H9 (cell line): ENCODE results near the gene ROCK2. TPM values are rescaled to one million over a fixed set of nuclear protein-coding genes. Genes with fewer than 3 reads are reported as not detected.

Experiments
- DNase-seq: peaks from one replicate; pipeline ENCODE4 v3.0.0-alpha.2; 2017
- H2AFZ ChIP-seq: one replicate; pipeline ENCODE4 v1.6.1; 2013; ENCODE audit warnings: mild to moderate bottlenecking, low read length, control low read depth, moderate library complexity
- H2AK5ac ChIP-seq: 2 replicates; pipeline ENCODE4 v1.6.1; 2013; ENCODE audit warnings: low read length, control low read depth, mixed read lengths; ENCODE audit not compliant: insufficient read length
- H2BK120ac ChIP-seq: one replicate; pipeline ENCODE4 v1.6.1; 2013; ENCODE audit warnings: low read depth, mild to moderate bottlenecking, low read length, control low read depth, inconsistent platforms; ENCODE audit not compliant: poor library complexity, severe bottlenecking
- H2BK12ac ChIP-seq: 2 replicates; pipeline ENCODE4 v1.6.1; 2013; ENCODE audit warnings: low read length, control low read depth, mixed read lengths, low read depth; ENCODE audit not compliant: insufficient read length
- H2BK15ac ChIP-seq: 2 replicates; pipeline ENCODE4 v1.6.1; 2013; ENCODE audit warnings: low read depth, low read length, control low read depth
- H2BK20ac ChIP-seq: one replicate; pipeline ENCODE4 v1.6.1; 2013; ENCODE audit warnings: low read depth, mild to moderate bottlenecking, low read length, control low read depth, inconsistent platforms; ENCODE audit not compliant: poor library complexity, severe bottlenecking
- H2BK5ac ChIP-seq: 2 replicates; pipeline ENCODE4 v1.6.1; 2013; ENCODE audit warnings: low read length, control low read depth, mixed read lengths; ENCODE audit not compliant: insufficient read length
- H3K14ac ChIP-seq: 2 replicates; pipeline ENCODE4 v1.6.1; 2013; ENCODE audit warnings: low read length, control low read depth; ENCODE audit not compliant: insufficient read depth
- H3K18ac ChIP-seq: 2 replicates; pipeline ENCODE4 v1.6.1; 2013; ENCODE audit warnings: low read depth, mild to moderate bottlenecking, mixed read lengths, low read length, control low read depth; ENCODE audit not compliant: insufficient read length
- H3K23ac ChIP-seq: 2 replicates; pipeline ENCODE4 v1.6.1; 2013; ENCODE audit warnings: low read length, control low read depth, mixed read lengths, low read depth; ENCODE audit not compliant: insufficient read length
- H3K23me2 ChIP-seq: 2 replicates; pipeline ENCODE4 v1.6.1; 2013; ENCODE audit warnings: low read depth, mild to moderate bottlenecking, mixed read lengths, low read length, control low read depth; ENCODE audit not compliant: insufficient read length, poor library complexity, severe bottlenecking
- H3K27ac ChIP-seq: 2 replicates; pipeline ENCODE4 v1.5.1; 2013; ENCODE audit warnings: low read length, control low read depth, mixed read lengths, low read depth; ENCODE audit not compliant: insufficient read length
- H3K27me3 ChIP-seq: 2 replicates; pipeline ENCODE4 v1.6.1; 2013; ENCODE audit warnings: low read length, control low read depth, inconsistent platforms; ENCODE audit not compliant: insufficient read depth
- H3K4ac ChIP-seq: 2 replicates; pipeline ENCODE4 v1.6.1; 2013; ENCODE audit warnings: low read depth, mild to moderate bottlenecking, control low read depth, inconsistent platforms, low read length, moderate library complexity
- H3K4me1 ChIP-seq: 2 replicates; pipeline ENCODE4 v1.6.1; 2013; ENCODE audit warnings: low read length, control low read depth, inconsistent platforms; ENCODE audit not compliant: insufficient read depth
- H3K4me2 ChIP-seq: 2 replicates; pipeline ENCODE4 v1.6.1; 2013; ENCODE audit warnings: low read length, control low read depth, mixed read lengths; ENCODE audit not compliant: insufficient read length, insufficient read depth
- H3K56ac ChIP-seq: 2 replicates; pipeline ENCODE4 v1.6.1; 2013; ENCODE audit warnings: low read depth, mild to moderate bottlenecking, mixed read lengths, low read length, control low read depth; ENCODE audit not compliant: insufficient read length
- H3K79me1 ChIP-seq: 2 replicates; pipeline ENCODE4 v1.6.1; 2013; ENCODE audit warnings: low read depth, mild to moderate bottlenecking, moderate library complexity, low read length, control low read depth, inconsistent platforms; ENCODE audit not compliant: insufficient read depth, poor library complexity, severe bottlenecking
- H3K79me2 ChIP-seq: 2 replicates; pipeline ENCODE4 v1.6.1; 2013; ENCODE audit warnings: low read length, control low read depth, inconsistent platforms; ENCODE audit not compliant: insufficient read depth
- H3K9ac ChIP-seq: 2 replicates; pipeline ENCODE4 v1.6.1; 2013; ENCODE audit warnings: low read length, control low read depth, mixed read lengths; ENCODE audit not compliant: insufficient read length; ENCODE audit errors: extremely low read depth
- H3K9me3 ChIP-seq: one replicate; pipeline ENCODE4 v1.6.1; 2013; ENCODE audit warnings: low read depth, low read length, inconsistent platforms; ENCODE audit not compliant: control insufficient read depth
- H3T11ph ChIP-seq: one replicate; pipeline ENCODE4 v1.6.1; 2013; ENCODE audit warnings: mild to moderate bottlenecking, low read length, control low read depth, inconsistent platforms
- H4K20me1 ChIP-seq: one replicate; pipeline ENCODE4 v1.6.1; 2013; ENCODE audit not compliant: control insufficient read depth, insufficient read length, insufficient read depth
- H4K5ac ChIP-seq: 2 replicates; pipeline ENCODE4 v1.6.1; 2013; ENCODE audit warnings: low read depth, mild to moderate bottlenecking, mixed read lengths, low read length, control low read depth; ENCODE audit not compliant: insufficient read length
- H4K8ac ChIP-seq: replicated peaks from 2 replicates; pipeline ENCODE4 v1.6.1; 2013; ENCODE audit warnings: low read length, control low read depth, mixed read lengths, low read depth; ENCODE audit not compliant: insufficient read length
- H4K91ac ChIP-seq: 2 replicates; pipeline ENCODE4 v1.6.1; 2013; ENCODE audit warnings: low read depth, mild to moderate bottlenecking, moderate library complexity, mixed read lengths, low read length, control low read depth; ENCODE audit not compliant: insufficient read length
- H3K27ac Mint-ChIP-seq, 3 experiments: 2 replicates in 2 of 3; 3 replicates in 1 of 3; pipeline ENCODE4 v1.8.0; 2020 to 2021; ENCODE audit warnings: mixed read lengths in 3 of 3, mild to moderate bottlenecking in 1 of 3, moderate library complexity in 1 of 3
- H3K27me3 Mint-ChIP-seq: 2 replicates; pipeline ENCODE4 v1.8.0; 2021; ENCODE audit warnings: low read depth, mild to moderate bottlenecking, moderate library complexity, mixed read lengths
- H3K36me3 Mint-ChIP-seq, 3 experiments: 2 replicates in 2 of 3; 3 replicates in 1 of 3; pipeline ENCODE4 v1.8.0; 2020 to 2021; ENCODE audit warnings: low read depth in 3 of 3, mixed read lengths in 3 of 3; ENCODE audit not compliant: insufficient read depth in 1 of 3
- H3K4me1 Mint-ChIP-seq, 2 experiments: 2 replicates each; pipeline ENCODE4 v1.8.0; 2020; ENCODE audit warnings: mixed read lengths in 2 of 2
- H3K4me3 Mint-ChIP-seq, 2 experiments: 2 replicates in 1 of 2; 3 replicates in 1 of 2; pipeline ENCODE4 v1.8.0; 2020 to 2021; ENCODE audit warnings: mild to moderate bottlenecking in 2 of 2, mixed read lengths in 2 of 2, moderate library complexity in 1 of 2
- H3K9me3 Mint-ChIP-seq, 2 experiments: 2 replicates in 1 of 2; 3 replicates in 1 of 2; pipeline ENCODE4 v1.8.0; 2020; ENCODE audit warnings: mild to moderate bottlenecking in 2 of 2, mixed read lengths in 2 of 2, moderate library complexity in 1 of 2
- WGBS: extraction: QIAGEN DNeasy Blood & Tissue Kit; methylation state at CpG from one replicate; pipeline ENCODE4 v1.1.7; 2013; ENCODE audit warnings: missing lambda C conversion rate, low lambda C conversion rate, mixed read lengths; ENCODE audit not compliant: insufficient read length; ENCODE audit errors: extremely low coverage; 5-methylcytosine and 5-hydroxymethylcytosine counted together
- total RNA-seq: library from RNA; stranded (reverse); gene quantifications from 2 replicates; pipeline ENCODE4 v1.2.1, GENCODE V29; 2021
- TF ChIP-seq, protein P1 (sequence below): fragments of 200-600 bp; sonication (generic); conservative IDR thresholded peaks from 3 replicates; pipeline ENCODE4 v1.8.0; 2021; ENCODE audit warnings: antibody characterized with exemption, mild to moderate bottlenecking

The ROCK2 gene
- total RNA-seq, 1 experiment from 2014 or later, result 33.2 TPM

DNA sequence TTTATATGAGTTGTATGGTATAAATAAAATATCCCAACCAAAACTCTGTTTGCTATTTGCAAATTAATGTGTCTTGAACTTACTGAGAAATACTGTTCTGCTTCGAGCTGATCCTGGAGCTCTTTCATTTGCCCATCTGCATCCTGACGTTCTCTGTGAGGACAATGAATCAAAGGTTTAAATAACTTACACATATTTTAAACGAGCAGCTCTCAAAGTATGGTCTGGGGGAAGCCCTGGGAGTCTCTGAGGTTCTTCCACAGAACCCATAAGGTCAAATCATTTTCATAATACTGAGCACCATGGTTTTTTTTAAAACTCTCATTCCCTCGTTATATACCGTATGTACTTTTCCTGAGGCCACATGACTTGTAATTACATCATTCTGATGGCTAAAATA lies 142.5 kb downstream of the ROCK2 start:
- Histone ChIP-seq H3K4ac (no peak overlapping the region), H3K23me2 (no peaks in the 10 kb centered on the region), H3K27me3 (no peaks in the 10 kb centered on the region), H3K27ac (no peak overlapping the region), H3K4me1 (no peaks in the 10 kb centered on the region), H3K9me3 (no peaks in the 10 kb centered on the region), H3K23ac (no peak overlapping the region), H2BK12ac (no peak overlapping the region), H4K8ac (no peak overlapping the region), H4K20me1 (no peaks in the 10 kb centered on the region), H2AK5ac (no peak overlapping the region), H4K5ac (no peak overlapping the region), H3K9ac (no peak overlapping the region), H3K4me2 (no peak overlapping the region), H2BK15ac (no peak overlapping the region), H2BK120ac (no peak overlapping the region), H2BK20ac (no peak overlapping the region), H2AFZ (no peak overlapping the region), H3K79me2 (no peaks in the 10 kb centered on the region), H4K91ac (no peak overlapping the region), H3K79me1 (no peaks in the 10 kb centered on the region), H3K18ac (no peak overlapping the region), H3K14ac (no peak overlapping the region), H3K56ac (no peak overlapping the region), H2BK5ac (no peak overlapping the region), H3T11ph (no peak overlapping the region)
- DNase-seq, result no peak
- Mint-ChIP-seq H3K36me3 (peaks cover 4 to 35% (median 20%) of the 10 kb centered on the region in 3 experiments; a peak in 5 of 7 replicates), H3K9me3 (no peaks in the 10 kb centered on the region), H3K4me3 (no peak overlapping the region), H3K27me3 (no peaks in the 10 kb centered on the region), H3K4me1 (no peaks in the 10 kb centered on the region), H3K27ac (no peak overlapping the region)
- TF ChIP-seq, protein P1, sequence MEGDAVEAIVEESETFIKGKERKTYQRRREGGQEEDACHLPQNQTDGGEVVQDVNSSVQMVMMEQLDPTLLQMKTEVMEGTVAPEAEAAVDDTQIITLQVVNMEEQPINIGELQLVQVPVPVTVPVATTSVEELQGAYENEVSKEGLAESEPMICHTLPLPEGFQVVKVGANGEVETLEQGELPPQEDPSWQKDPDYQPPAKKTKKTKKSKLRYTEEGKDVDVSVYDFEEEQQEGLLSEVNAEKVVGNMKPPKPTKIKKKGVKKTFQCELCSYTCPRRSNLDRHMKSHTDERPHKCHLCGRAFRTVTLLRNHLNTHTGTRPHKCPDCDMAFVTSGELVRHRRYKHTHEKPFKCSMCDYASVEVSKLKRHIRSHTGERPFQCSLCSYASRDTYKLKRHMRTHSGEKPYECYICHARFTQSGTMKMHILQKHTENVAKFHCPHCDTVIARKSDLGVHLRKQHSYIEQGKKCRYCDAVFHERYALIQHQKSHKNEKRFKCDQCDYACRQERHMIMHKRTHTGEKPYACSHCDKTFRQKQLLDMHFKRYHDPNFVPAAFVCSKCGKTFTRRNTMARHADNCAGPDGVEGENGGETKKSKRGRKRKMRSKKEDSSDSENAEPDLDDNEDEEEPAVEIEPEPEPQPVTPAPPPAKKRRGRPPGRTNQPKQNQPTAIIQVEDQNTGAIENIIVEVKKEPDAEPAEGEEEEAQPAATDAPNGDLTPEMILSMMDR, result no peak
- WGBS, result no CpG with 5 or more reads among the region's 5 CpGs
